Myocyte (in vitro differentiated cells): ENCODE measurements around the gene TTC16. TPM values are rescaled to one million over a fixed set of nuclear protein-coding genes. Genes with fewer than 3 reads are reported as not detected.
"Not testable (repeated sequence)": the region's sequence is repeated elsewhere in the genome, so short reads cannot be mapped to it uniquely, and the experiment has no call there.

Experiments used
- DNase-seq: peaks from one replicate; pipeline ENCODE4 v3.0.0-alpha.2; 2012; ENCODE audit warnings: low read depth
- total RNA-seq: library from RNA; depleted of rRNA; stranded (reverse); fragments of >200 nt; gene quantifications from 2 replicates; pipeline ENCODE4 v1.2.3, GENCODE V29; 2014

The TTC16 gene
- total RNA-seq, 1 donor from 2014 or later = not detected

GRCh38 chr9:127739614-127740330, 23.9 kb downstream of the TTC16 start:
- no peak for DNase-seq

DNA sequence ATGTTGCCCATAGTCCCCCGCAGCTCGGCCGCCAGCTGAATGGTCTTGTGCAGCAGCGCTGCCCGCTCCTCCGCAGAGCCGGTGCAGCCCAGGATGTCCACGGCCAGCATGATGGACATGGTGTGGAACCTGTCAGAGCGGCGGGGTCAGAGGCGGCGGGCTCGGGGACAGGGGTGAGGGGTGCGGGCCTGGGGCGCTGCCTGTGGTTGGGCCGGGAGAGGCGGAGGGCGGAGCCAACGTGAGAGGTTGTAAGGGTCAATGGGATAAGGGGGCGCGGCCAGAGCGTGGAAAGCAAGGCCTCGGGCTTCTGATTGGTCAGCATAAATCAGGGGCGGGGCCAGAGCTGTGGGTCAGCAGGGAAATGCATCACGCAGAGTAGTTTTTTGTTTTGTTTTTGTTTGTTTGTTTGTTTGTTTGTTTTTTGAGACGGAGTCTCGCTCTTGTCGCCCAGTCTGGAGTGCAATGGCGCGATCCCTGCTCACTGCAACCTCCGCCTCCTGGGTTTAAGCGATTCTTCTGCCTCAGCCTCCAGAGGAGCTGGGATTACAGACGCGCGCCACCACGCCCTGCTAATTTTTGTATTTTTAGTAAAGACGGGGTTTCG, 26.1 kb downstream of the TTC16 start:
- no peak for DNase-seq

- DNase-seq = no peak
Measured at GRCh38 chr9:127742435-127743088, 26.7 kb downstream of the TTC16 start.

DNA sequence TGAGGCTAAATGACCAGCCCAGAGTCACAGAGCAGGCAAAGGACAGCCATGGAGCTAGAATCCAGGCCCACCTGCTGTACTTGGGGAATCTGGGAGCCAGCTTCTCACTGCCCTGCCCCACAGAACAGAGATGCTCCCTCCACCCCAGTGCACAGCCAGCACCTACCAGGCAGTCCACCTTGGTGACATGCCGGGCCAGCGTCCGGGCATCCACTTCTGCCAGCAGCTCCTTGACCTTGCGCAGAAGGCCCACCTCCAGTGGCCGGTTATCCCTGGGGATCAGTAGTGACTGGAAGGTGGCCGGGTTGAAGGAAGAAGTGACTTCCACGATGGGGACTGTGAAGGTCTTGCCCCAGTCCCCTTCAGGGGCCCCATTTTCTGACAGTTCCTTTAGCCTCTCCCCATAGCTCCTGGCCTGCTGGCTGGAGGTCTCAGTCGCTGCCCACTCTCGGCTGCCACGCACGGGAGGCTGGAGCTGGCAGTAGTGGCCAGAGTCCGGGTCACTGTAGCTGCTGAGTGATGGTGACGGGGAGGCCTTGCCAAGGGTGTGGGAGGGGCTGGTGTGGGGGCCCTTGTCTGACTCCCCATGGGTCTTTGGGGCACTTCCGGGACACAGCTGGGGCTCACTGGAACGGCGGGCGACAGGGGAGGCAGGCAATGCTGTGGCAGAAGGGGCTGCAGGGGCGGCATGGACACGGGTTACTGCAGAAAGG, 28.7 kb downstream of the TTC16 start:
- DNase-seq = no peak

DNA sequence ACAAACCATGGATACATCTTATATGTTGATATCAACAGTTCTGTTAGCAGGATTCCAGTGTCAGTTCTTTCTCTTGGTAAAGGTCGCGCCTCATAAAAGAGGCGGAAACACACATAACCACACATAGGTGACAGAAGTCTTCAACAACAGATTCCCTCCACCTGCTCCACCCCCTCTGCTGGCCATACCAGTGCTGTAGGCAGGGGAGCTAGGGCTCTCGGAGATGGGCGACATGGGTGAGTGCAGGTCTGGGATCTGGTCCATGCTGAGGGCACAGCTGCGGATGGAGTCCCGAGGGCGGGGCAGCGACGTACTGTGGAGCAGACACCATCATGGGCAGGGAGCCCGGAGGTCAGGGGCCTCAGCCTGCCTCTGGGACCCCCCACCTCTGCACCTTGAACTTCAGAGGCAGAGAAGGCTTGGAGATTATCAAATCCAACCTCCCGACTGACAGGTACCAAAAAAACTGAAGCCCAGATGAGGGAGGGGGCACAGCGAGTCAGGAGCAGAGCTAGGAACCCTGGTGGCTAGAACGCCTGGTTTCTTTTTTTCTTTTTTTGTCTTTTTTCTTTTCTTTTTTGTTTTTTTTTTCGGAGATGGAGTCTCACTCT, 31.2 kb downstream of the TTC16 start:
- DNase-seq = no peak

- DNase-seq = no peak
Measured at GRCh38 chr9:127749090-127749787, 33.4 kb downstream of the TTC16 start.

DNA sequence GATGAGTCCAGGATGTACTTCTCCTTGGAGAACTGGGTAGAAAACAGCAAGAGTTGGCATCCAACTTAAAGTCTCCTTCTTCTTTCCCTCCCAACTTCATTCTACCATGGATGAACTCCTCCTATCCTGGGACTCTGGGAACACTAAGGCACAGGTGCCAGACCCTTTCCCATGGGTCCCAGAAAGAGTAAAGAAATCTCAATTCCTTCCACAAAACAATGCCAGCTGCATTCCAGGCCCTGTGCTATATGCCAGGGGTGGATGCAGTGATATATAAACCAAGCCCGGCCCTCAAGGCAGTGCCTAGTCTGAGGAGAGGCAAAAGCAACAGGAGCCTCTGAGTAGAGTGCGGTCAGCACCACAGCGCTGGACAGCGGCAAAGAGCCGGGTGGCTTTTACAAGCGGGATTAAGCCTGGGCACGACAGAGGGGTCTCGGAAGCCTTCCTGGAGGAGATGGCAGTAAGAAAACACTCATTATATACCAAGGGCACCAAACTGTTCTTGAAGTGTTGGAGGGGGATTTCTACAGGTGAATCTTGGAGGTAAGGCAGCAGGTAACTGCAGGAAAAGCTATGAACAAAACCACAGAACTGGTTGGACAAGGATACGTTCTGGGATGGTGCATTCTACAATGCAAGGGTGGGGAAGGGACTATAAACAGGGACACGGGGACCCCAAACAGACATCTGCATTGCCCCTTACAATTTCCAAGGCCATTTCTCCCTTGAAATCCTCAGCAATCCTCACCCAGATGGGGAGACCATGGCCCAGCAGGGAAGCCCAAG, 35.6 kb downstream of the TTC16 start:
- DNase-seq = peak; percentile 47

GRCh38 chr9:127753148-127753547, 37.3 kb downstream of the TTC16 start:
- DNase-seq = no peak

DNA sequence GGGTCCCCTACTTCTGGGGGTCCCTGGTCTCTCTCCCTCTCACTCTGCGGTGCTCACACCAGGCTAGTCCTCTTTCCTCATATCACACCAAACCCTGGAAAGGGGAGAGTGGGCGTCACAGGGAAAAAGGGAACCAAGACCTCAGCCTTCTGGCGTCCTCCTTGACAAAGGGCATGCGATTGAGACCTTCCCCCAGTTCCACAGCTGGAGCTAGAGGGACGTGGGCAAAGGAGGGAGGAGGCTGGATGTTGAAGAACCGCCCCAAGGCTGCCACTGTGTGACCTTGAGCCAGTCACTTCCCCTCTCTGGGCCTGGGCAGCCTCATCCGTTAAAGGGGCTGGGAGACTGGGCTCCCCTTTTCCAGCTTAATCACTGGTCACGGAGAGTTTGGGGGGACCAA, 37.7 kb downstream of the TTC16 start:
- DNase-seq = no peak

DNA sequence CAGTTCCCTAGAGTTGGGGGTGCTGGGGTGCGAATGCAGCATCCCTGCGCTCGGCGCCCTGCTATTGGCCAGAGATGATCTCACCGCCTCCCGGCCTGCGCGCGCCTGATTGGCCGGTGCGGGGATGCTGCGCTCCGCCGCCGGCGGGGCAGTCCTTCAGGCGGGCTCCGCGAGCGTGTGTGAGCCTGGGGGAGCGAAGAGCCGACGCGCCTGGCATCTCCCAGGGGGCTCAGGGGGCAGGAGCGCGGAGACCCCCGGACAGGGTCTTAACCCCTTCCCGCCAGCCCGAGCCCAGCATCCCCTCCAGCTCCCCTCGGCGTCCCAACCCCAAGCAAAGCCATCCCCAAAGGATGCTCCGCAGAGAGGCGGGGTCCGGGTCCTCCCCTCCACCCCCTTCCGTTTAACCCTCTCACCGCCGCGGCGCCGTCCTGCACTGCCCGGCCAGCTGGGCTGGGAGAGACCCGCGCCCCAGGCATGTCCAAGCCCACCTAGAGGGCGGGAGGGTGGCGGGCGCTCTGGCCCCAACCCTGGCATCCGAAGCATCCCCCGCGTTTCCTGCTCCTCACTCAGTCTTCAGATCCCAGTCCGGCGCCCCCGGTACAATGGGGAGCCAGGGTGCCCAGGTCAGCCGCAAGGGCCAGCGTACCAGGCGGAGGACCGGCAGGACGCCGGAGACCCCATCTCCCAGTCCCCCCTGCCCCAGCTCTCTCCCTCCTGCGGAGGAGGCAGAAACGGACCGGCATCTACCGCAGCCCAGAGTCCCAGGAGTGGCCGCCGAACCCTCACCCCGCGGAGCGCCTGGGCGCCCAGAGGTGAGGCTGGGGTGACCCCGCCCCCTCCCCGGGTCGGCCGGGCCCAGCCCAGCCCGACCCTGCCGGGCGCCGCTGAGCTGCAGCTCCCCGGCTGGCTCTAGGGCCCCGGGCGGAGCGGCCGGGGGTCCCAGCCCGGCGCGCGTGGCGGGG, 38.5 kb downstream of the TTC16 start:
- DNase-seq = no peak

- DNase-seq = no peak
Measured at GRCh38 chr9:127755061-127756060, 39.5 kb downstream of the TTC16 start.

DNA sequence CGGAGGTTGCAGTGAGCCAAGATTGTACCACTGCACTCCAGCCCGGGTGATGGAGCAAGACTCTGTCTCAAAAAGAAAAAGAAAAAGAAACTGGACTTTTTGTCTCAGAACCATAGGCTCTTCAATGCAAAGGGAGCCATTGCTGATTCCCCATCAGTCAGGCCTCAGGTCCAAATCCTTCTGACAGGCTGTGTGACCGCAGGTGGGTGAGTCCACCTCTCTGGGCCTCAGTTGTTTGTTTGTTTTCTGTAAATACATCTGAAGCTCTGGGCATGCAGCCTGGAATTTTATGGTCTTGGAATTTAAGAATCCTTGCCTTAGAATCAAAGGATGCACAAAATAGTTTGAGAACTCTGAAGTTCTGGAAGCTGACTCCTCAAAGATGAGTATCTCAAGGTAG, 40.4 kb downstream of the TTC16 start:
- no peak for DNase-seq

DNA sequence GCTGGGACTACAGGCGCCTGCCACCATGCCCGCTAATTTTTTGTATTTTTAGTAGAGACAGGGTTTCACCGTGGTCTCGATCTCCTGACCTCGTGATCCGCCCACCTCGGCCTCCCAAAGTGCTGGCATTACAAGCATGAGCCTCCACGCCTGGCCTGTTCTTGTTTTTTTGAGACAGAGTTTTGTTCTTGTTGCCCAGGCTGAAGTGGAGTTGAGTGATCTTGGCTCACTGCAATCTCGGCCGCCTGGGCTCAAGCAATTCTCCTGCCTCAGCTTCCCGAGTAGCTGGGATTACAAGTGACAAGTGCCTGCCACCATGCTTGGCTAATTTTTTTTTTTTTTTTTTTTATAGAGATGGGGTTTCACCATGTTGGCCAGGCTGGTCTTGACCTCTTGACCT, 40.9 kb downstream of the TTC16 start:
- DNase-seq = not testable (repeated sequence)

DNA sequence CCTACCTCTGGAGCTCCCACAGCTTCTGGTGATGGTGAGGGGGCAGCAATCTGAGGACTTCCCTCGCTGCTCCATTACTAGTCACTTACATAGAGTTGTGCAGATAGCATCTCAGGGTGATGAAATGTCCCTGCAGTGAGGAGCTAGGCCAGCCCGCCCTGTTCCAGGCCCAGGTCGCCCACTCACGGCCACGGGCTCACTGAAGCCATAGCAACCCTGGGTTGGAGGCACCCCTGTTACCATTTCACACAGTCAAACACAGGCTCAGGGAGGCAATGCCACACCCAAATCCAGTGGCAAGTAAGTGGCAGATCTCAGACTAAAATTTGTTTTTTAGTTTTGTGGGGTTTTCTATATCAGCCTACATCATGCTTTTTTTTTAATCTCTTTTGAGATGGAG, 43.0 kb downstream of the TTC16 start:
- no peak for DNase-seq

GRCh38 chr9:127761061-127761460, 45.2 kb downstream of the TTC16 start:
- DNase-seq = no peak

DNA sequence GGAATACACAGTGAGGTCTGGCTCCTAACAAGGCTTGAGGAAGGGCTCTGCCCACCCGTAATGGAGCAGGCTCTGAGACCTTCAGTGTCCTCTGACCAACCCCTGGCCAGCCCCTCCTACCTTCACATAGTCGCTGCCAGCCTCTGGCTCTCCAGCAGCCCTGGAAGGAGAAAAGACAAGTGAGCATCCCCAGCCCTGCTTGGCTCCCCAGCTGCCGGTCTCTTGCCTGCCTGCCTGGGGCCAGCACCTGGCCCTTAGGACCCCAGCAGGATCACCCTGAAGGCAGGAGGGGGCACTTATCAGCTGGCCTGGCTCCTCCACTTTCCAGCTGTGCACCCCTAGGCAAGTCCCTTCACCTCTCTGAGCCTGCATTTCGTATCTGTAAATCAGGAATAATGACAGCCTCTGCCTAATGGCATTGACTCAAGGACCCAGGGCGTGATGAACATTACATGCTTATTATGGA, 45.6 kb downstream of the TTC16 start:
- no peak for DNase-seq

DNA sequence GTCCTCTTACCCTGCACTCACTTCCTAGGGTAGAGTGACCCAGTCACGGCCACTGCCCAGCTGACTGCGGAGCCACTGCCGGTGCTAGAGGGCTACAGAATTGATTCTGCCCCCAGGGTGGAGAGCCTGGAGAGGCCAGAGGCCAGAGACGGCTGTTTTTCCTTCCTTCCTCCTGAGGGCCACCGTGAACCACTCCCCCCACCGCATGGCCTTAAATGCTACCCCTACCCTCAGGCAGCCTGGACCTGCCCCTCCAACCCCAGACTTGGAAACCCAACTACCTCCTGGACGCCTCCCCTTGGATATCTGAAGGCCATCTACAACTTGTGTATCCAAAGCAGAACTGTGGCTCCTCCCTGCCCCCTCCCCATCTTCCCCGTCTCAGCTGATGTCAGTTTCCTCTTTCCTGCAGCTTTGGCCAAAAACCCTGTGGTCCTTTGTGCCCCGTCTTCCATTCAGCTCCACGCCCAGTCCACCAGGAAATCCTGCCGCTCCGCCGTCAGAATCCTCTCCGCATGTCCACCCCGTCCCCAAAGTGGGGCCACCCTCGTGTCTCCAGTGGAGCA, 46.3 kb downstream of the TTC16 start:
- DNase-seq = no peak
